HAP-1 (cell line): ENCODE measurements around the gene TKFC.

Source experiments
- DNase-seq, 2 experiments: peaks; one replicate each; pipeline ENCODE4 v3.0.0-alpha.2; 2016 to 2020; ENCODE audit warnings: low spot score in 2 of 2
- H3K27me3 ChIP-seq: fragments of 250-450 bp; sonication (Bioruptor Pico); 2 replicates; pipeline ENCODE4 v1.5.1; 2020; ENCODE audit warnings: low read depth, mild to moderate bottlenecking, moderate library complexity
- H3K36me3 ChIP-seq: fragments of 250-450 bp; sonication (Bioruptor Pico); replicated peaks from 2 replicates; pipeline ENCODE4 v1.5.1; 2020; ENCODE audit warnings: mild to moderate bottlenecking
- H3K4me1 ChIP-seq: fragments of 250-450 bp; sonication (Bioruptor Pico); 2 replicates; pipeline ENCODE4 v1.5.1; 2020; ENCODE audit warnings: mild to moderate bottlenecking
- H3K4me3 ChIP-seq: fragments of 250-450 bp; sonication (Bioruptor Pico); 2 replicates; pipeline ENCODE4 v1.5.1; 2020; ENCODE audit warnings: mild to moderate bottlenecking, moderate library complexity
- H3K9me3 ChIP-seq: fragments of 250-450 bp; sonication (Bioruptor Pico); 2 replicates; pipeline ENCODE4 v1.5.1; 2020; ENCODE audit warnings: mild to moderate bottlenecking, moderate library complexity
- in situ Hi-C: fragments of 300-500 bp; cut with MboI; formaldehyde crosslinking; loops from 3 replicates; pipeline ENCODE4 v1.14.3; 2020; ENCODE audit warnings: low sequenced_read_pairs, inconsistent platforms, mixed read lengths

The TKFC gene, protein sequence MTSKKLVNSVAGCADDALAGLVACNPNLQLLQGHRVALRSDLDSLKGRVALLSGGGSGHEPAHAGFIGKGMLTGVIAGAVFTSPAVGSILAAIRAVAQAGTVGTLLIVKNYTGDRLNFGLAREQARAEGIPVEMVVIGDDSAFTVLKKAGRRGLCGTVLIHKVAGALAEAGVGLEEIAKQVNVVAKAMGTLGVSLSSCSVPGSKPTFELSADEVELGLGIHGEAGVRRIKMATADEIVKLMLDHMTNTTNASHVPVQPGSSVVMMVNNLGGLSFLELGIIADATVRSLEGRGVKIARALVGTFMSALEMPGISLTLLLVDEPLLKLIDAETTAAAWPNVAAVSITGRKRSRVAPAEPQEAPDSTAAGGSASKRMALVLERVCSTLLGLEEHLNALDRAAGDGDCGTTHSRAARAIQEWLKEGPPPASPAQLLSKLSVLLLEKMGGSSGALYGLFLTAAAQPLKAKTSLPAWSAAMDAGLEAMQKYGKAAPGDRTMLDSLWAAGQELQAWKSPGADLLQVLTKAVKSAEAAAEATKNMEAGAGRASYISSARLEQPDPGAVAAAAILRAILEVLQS

DNA sequence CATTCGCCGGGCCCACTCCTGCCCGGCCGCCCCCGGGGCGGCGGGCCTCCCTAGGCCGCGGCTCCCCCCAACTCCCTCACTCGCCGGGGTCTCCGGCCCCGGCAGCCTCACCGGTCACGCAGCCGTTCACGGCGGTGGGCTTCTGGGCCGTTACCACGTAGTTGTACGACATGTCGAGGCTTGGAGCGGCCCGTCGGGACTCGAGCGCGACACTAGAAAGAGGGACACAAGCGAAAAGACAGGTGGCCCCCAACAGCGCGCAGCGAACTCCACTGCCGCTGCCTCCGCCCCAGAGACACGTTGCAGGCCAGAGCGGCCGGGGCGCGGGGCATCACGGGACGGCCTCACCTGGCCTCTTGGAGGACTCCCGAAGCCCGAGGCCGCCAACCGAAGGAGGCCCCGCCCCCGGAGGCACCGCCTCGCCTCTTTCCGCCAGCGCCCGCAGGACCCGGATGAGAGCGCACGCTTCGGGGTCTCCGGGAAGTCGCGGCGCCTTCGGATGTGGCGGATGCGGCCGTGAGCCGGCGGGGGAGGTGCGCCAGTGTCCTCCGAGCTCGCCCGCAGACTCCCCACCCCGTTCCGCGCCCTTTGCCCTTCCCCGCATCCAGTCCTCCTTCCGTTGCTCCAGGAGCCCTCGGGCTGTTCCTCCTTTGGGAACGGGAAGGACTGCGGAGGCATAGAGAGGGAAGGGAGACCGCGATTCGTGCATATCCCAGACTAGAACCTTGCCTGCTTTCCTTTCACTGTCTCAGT, at the start of gene TKFC, which contains the start of gene DDB1:
Gene TKFC, plus strand, starts transcription at position 432 of the 753 bp plus-strand sequence. CDS start 1,501 bp downstream, outside the sequence.
Gene DDB1, minus strand, starts transcription at position 309 of the 753 bp plus-strand sequence. Its CDS starts 137 bp downstream, at position 172.
- DNase-seq, result peak; percentile 91 to 97
- H3K4me1 ChIP-seq, result peaks cover 37% of the 10 kb centered on the region
- in situ Hi-C loops, result no loop called here
- no peaks in the 10 kb centered on the region for H3K9me3 ChIP-seq
- H3K36me3 ChIP-seq, result peaks cover 39% of the 10 kb centered on the region
- peak within 1 kb of the TSS; percentile 95 for H3K4me3 ChIP-seq
- no peaks in the 10 kb centered on the region for H3K27me3 ChIP-seq

DNA sequence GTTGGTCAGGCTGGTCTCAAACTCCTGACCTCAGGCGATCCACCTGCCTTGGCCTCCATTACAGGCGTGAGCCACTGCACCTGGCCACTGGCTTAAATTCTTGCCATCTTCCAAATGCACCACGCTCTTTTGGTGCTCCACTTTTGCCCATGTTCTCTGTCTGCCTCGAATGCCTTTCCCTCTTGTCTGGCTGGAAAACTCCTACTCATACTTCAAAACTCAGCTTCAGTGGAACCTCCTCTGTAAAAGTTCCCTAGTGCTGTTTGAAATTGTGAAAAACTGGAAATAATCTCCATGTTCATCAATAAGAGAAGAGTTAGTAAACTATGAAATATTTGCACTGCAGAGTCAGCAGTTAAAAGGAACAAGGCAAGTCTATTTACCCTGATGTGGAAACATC, 49.4 kb upstream of the TKFC start:
- Histone ChIP-seq H3K36me3 (no peaks in the 10 kb centered on the region), H3K4me1 (no peaks in the 10 kb centered on the region), H3K9me3 (no peaks in the 10 kb centered on the region), H3K27me3 (no peaks in the 10 kb centered on the region), H3K4me3 (no peak overlapping the region)
- DNase-seq, result no peak
- in situ Hi-C loops, result no loop called here

DNA sequence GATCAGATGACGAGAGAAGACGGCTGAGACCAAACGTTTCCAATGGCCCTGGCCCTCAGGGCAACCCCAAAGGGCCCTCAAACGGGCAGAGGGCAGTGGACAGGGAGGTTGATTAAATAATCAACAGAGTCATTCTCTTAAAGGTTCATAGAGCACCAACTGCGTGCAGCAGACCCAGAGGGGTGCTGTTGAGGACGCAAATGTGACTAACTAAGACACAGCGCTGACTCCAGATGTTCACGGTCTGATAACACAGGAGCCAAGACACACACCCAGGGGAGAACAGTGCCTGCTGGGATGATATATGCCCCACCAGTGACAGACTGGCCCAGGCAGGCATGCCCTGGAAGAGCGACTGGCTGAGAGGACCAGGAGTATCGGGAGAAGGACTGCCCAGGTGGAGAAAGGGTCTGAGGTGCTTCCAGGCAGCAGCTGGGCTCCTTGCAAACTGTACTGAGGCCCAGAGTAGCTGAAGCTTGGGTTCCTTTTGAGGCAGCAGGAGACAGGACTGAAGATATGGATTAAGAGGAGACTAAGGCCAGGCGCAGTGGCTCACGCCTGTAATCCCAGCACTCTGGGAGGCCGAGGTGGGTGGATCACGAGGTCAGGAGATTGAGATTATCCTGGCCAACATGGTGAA, 45.6 kb upstream of the TKFC start:
- no peak overlapping the region for H3K4me3 ChIP-seq
- DNase-seq, result no peak

DNA sequence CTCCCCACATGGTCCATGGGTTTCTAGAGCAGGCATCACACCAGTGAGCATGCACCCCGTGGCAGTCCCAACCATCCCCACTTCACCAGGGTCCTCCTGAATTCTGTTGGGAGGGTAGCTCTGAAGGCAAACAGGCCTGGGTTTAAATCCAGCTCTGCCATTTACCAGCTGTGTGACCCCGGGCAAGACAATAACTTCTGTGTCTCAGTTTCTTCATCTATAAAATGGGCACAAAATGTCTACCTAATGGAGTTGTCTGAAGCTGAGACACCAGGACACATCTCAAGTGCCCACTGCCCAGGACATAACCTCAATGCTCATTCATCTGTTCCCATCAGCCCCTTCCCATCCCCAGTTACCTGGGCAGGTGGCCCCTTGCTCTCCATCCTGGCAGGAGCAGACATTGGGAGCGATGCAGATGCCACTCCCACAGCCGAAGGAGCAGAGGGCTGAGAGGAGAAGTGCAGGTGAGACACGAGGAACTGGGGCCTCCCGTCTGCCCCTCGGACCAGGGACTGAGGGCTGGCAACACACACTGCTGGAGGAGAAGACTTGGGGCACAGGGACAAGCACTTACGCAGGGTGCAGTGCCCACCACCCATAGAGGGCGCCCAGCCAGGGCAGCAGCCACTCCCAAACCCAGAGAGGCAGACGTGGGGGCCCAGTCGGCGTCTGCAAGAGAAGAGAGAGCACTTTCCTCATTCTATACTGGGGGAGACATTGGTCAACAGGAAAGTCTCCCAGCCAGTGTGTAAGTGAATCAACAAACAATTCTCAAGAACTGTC, 41.9 kb upstream of the TKFC start:
- H3K9me3 ChIP-seq, result no peaks in the 10 kb centered on the region
- H3K27me3 ChIP-seq, result no peaks in the 10 kb centered on the region
- H3K4me1 ChIP-seq, result peaks cover 7% of the 10 kb centered on the region
- H3K36me3 ChIP-seq, result no peaks in the 10 kb centered on the region
- peak in 1 of 2 experiments; percentile 24 for DNase-seq
- in situ Hi-C loops, result no loop called here
- no peak overlapping the region for H3K4me3 ChIP-seq

More for the DNA sequence above, 45.6 kb upstream of the TKFC start:
- H3K36me3 ChIP-seq, result no peaks in the 10 kb centered on the region
- no peaks in the 10 kb centered on the region for H3K27me3 ChIP-seq
- H3K9me3 ChIP-seq, result no peaks in the 10 kb centered on the region
- no peaks in the 10 kb centered on the region for H3K4me1 ChIP-seq
- in situ Hi-C loops, result no loop called here

DNA sequence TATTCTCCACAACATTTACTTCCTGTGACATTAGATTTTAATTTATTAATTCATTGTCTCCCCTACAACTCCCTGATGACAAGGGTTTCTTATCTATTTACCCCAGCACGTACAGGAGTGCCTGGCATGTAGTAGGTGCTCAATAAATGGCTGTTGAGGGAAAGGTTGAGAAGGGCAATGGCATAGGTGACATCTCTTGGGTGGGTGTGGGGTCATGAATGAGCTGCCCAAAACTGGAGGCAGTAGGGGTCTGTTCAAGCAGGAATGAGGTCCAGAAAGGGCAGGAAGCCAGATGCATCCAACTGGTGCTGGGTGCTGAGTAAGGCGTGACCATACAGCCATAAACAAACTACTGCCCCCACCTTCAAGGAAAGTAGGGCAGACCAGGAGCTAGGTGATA, 40.7 kb upstream of the TKFC start:
- no peak for DNase-seq

DNA sequence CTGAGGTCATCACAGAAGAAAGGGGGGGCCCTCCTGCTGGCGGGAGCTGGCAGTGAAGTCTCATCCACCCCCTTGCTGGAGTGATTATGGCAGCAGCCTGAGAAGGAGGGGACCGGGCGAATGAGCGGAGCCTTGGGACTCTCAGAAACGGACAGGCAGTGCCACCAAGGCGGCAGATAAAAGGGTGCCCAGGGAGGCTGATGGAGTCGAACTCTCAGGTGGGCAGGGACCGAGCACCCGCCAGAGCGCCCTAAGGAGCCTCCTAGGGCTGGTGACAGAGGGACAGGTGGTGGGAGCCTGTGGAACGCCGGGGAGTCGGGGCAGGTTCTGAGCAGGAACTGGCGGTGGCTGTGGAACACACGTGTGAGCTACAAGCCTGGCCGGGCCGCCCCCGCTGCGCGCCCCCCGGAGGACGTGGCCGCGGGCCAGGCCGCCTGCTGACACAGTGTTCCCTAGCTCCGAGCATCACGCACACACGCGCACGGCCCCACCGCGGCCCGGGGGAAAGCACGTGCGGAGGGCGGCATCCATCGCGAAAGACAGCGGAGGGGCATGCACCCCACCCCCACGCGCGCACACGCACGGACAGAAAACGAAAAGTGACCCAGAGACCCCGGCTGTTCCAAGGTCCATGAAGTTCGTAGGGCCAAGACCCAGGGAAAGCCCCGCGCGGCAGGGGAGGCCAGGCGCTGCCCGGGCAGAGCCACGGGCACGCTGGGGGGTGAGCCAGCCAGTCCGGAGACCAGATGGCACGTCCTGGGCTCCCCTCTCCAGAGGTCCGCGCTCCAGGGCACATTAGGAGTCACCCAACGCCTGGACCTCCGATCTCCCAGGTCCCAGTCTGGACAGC, 38.9 kb upstream of the TKFC start:
- DNase-seq, result peak in 1 of 2 experiments; percentile 60
- Histone ChIP-seq H3K4me3 (peak overlapping the region; percentile 51), H3K27me3 (no peaks in the 10 kb centered on the region), H3K9me3 (no peaks in the 10 kb centered on the region), H3K4me1 (peaks cover 18% of the 10 kb centered on the region), H3K36me3 (peaks cover 4% of the 10 kb centered on the region)
- in situ Hi-C loops, result no loop called here

More for the DNA sequence above, 40.7 kb upstream of the TKFC start:
- in situ Hi-C loops, result no loop called here
- Histone ChIP-seq H3K9me3 (no peaks in the 10 kb centered on the region), H3K36me3 (no peaks in the 10 kb centered on the region), H3K4me1 (peaks cover 8% of the 10 kb centered on the region), H3K4me3 (no peak overlapping the region), H3K27me3 (no peaks in the 10 kb centered on the region)

DNA sequence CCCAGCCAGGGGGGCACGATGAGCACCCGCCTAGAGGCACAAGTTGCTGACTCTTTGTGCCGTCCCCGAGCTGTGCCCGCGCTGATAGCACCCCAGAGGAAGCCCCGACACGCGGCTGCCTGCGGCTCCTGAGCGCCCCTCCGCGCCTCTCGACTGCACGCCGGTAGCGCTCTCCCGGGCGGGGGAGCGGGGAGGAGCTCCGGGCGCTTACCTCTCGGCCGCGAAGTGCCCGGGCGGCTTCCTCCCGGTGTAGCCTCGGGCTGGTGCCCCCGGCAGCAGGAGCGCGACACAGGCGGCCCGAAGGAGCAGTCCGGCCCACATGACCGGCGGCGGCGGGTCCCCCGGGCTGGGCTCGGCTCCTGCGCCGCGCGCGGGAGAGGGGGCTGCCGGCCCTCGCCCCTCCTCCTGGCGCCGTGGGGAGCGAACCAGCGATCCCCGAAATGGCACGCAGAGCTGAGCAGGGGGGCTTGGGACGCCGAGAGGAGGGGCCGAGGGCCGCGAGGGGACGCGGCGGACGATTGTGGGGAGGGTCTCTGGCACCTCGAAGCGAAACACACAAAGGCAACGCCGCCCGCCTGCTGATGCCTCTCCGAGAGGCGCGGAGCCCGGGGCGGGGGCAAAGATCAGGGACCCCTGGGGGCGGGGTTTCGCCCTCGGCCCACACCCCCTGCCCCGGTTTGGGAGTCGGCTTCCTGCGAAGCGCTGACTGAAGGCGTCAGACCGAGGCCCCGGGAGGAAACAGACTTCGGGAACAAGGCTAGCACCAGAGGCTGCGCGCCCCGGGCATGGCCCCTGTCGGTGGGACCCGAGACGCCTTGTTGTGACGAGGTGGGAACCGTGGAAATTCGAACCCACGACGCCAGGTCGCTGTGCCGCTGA, 38.1 kb upstream of the TKFC start, which contains the start of gene VWCE:
Gene VWCE, minus strand, starts transcription at position 600 of the 879 bp plus-strand sequence. Its CDS starts 279 bp downstream, at position 321.
- H3K27me3 ChIP-seq, result no peaks in the 10 kb centered on the region
- no peaks in the 10 kb centered on the region for H3K9me3 ChIP-seq
- peaks cover 18% of the 10 kb centered on the region for H3K4me1 ChIP-seq
- peak within 1 kb of the TSS; percentile 51 for H3K4me3 ChIP-seq
- peak; percentile 45 to 76 for DNase-seq
- peaks cover 13% of the 10 kb centered on the region for H3K36me3 ChIP-seq
- in situ Hi-C loops, result no loop called here

DNA sequence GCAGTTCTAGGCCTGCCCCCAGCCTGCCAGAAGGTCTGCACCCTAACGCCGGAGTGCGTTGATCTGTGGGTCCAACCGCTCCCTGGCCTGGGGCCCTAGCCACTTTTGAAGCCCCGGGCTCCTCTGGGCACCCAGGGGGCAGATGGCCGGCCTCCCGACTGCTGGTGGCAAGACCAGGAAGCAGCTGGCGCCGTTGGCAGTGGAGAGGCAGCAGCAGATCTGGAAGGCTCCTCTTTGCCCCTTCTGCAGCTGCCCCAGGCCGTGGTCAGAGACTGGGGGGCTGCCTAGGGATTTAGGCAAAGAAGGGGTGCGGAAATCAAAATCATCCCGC, 37.5 kb upstream of the TKFC start:
- in situ Hi-C loops, result no loop called here
- H3K4me3 ChIP-seq, result no peak overlapping the region
- H3K27me3 ChIP-seq, result no peaks in the 10 kb centered on the region
- H3K36me3 ChIP-seq, result peaks cover 19% of the 10 kb centered on the region
- no peaks in the 10 kb centered on the region for H3K9me3 ChIP-seq
- no peak for DNase-seq
- peaks cover 18% of the 10 kb centered on the region for H3K4me1 ChIP-seq

DNA sequence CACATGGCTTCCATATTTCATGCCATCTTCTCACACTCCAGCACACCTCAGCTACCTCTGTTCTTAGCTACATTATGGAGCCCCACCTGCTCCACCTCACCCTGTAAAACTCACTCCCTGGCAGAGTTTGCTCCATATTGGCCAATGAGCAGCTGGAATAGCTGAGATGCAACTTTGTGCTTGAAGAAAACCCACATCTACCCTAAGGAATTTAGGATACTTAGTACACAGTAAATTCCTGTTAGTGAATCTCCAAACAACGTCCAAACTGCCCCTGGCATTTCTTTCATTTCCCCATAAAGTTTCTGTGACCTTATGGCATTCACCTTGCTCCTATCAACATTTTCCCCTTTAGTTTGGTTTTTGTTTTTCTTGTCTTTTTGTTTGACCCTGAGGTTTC, 35.7 kb upstream of the TKFC start:
- Histone ChIP-seq H3K36me3 (peaks cover 37% of the 10 kb centered on the region), H3K27me3 (no peaks in the 10 kb centered on the region), H3K4me1 (peaks cover 18% of the 10 kb centered on the region), H3K4me3 (no peak overlapping the region), H3K9me3 (no peaks in the 10 kb centered on the region)
- in situ Hi-C loops, result no loop called here
- no peak for DNase-seq

DNA sequence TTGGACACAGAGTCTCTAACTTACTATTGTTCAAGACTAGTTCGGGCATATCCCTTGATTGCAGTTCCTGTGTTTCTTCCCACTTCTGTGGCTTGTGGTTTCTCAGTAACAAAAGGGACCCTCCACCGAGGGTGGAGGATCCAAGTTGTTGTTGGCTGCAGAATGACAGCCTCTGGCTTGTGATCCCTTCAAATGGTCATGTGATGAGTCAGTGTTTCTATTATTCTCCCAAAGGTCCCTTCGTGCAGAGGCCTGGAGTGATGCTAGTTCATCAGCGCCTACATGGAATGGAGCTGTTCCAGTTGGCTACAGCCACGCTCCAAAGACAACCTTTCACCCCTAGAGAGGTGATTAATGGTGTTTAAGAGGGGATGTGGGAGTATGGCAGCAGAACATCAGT, 35.3 kb upstream of the TKFC start:
- Histone ChIP-seq H3K27me3 (no peaks in the 10 kb centered on the region), H3K9me3 (no peaks in the 10 kb centered on the region), H3K4me3 (no peak overlapping the region), H3K4me1 (peaks cover 18% of the 10 kb centered on the region), H3K36me3 (peaks cover 41% of the 10 kb centered on the region)
- DNase-seq, result peak; percentile 65 to 68
- in situ Hi-C loops, result no loop called here

DNA sequence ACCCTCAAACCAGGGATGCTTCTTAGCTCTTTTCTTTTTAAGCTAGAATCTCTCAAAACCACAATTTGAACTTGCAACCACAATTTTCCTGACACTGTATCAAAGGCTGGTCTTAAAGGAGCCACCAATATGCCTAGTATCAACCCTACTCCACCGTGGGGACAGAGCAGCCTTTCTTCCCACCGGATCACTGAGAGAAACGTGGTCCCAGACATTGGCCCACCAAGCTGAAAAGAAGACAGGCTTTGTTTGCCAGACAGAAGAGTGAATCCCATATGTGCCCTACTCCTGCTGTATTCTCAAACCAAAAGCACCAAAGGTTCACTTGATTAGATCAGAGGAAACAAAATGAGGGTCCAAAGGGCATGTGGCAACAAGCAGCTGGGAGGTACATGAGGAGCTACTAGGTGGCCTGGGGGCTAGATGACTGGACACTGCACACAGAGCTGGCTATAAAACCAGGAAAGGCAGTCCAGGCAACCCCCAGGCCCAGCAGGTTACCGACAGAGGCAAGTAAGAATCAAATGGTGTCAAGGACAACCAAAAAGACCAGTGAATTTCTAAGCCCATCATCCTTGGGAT, 34.3 kb upstream of the TKFC start:
- Histone ChIP-seq H3K9me3 (no peaks in the 10 kb centered on the region), H3K36me3 (peaks cover 49% of the 10 kb centered on the region), H3K4me1 (peaks cover 14% of the 10 kb centered on the region), H3K4me3 (no peak overlapping the region), H3K27me3 (no peaks in the 10 kb centered on the region)
- DNase-seq, result no peak
- in situ Hi-C loops, result no loop called here
